IMR-90 (cell line): Measurements from ENCODE around the gene RHEX. TPM values are rescaled to one million over a fixed set of nuclear protein-coding genes. Genes with fewer than 3 reads are reported as not detected.

Experiments
- ATAC-seq: fragments of 200-7000 bp; cut with Tn5 transposase; 2 replicates; pipeline ENCODE4 v1.9.1; 2020; ENCODE audit warnings: low read depth, mild to moderate bottlenecking, moderate library complexity
- BruUV-seq: library from RNA; stranded (reverse); fragments of 400-500 nt; replicated peaks from 2 replicates; lab custom pipeline; 2021; lab: Mats Ljungman, UMichigan
- CTCF ChIA-PET: fragments of 300-600 bp; formaldehyde crosslinking; extraction: SDS; loops from one replicate; lab custom pipeline; 2021; ENCODE audit warnings: antibody characterized with exemption; lab: Yijun Ruan, JAX
- POLR2A ChIA-PET: fragments of 300-600 bp; sonication (Branson Sonifier 250); formaldehyde crosslinking; loops from one replicate; lab custom pipeline; 2022; ENCODE audit warnings: antibody characterized with exemption; ENCODE audit not compliant: unreplicated experiment; lab: Charles Lee
- DNase-seq: peaks from one replicate; pipeline ENCODE4 v3.0.0; 2013
- H2AFZ ChIP-seq: replicated peaks from 2 replicates; pipeline ENCODE3; 2013; ENCODE audit warnings: low read length, mild to moderate bottlenecking; ENCODE audit not compliant: poor library complexity
- H2AK5ac ChIP-seq: 2 replicates; pipeline ENCODE4 v1.6.1; 2013; ENCODE audit warnings: low read depth, low read length, inconsistent platforms
- H2AK9ac ChIP-seq: replicated peaks from 2 replicates; pipeline ENCODE3; 2013; ENCODE audit warnings: mild to moderate bottlenecking, low read depth, low read length, moderate library complexity; ENCODE audit not compliant: poor library complexity
- H2BK120ac ChIP-seq: 2 replicates; pipeline ENCODE4 v1.6.1; 2013; ENCODE audit warnings: low read depth, low read length, inconsistent platforms
- H2BK15ac ChIP-seq: 3 replicates; pipeline ENCODE4 v1.6.1; 2013; ENCODE audit warnings: low read depth, low read length, inconsistent platforms
- H2BK20ac ChIP-seq: 2 replicates; pipeline ENCODE4 v1.6.1; 2013; ENCODE audit warnings: low read depth, mild to moderate bottlenecking, inconsistent platforms, low read length, moderate library complexity
- H2BK5ac ChIP-seq: 2 replicates; pipeline ENCODE4 v1.6.1; 2013; ENCODE audit warnings: mild to moderate bottlenecking, low read depth, low read length, inconsistent platforms; ENCODE audit not compliant: poor library complexity, severe bottlenecking
- H3K14ac ChIP-seq: replicated peaks from 2 replicates; pipeline ENCODE4 v1.6.1; 2013; ENCODE audit warnings: low read depth, low read length, inconsistent platforms
- H3K18ac ChIP-seq: 2 replicates; pipeline ENCODE4 v1.6.1; 2013; ENCODE audit warnings: low read depth, low read length, control low read depth
- H3K23ac ChIP-seq: 2 replicates; pipeline ENCODE4 v1.6.1; 2013; ENCODE audit warnings: low read depth, low read length, inconsistent platforms
- H3K27ac ChIP-seq: 2 replicates; pipeline ENCODE4 v1.5.1; 2013; ENCODE audit warnings: mild to moderate bottlenecking, control low read depth, low read length; ENCODE audit not compliant: insufficient read depth
- H3K27me3 ChIP-seq: 2 replicates; pipeline ENCODE4 v1.6.1; 2013; ENCODE audit warnings: low read length; ENCODE audit not compliant: control insufficient read depth, insufficient read depth
- H3K36me3 ChIP-seq: 2 replicates; pipeline ENCODE4 v1.6.1; 2013; ENCODE audit warnings: low read length, mixed read lengths; ENCODE audit not compliant: control insufficient read depth, insufficient read depth
- H3K4ac ChIP-seq: 2 replicates; pipeline ENCODE4 v1.6.1; 2013; ENCODE audit warnings: low read depth, low read length, inconsistent platforms
- H3K4me1 ChIP-seq: 2 replicates; pipeline ENCODE4 v1.6.1; 2013; ENCODE audit warnings: low read length, mixed read lengths; ENCODE audit not compliant: control insufficient read depth, insufficient read depth
- H3K4me2 ChIP-seq: 2 replicates; pipeline ENCODE4 v1.6.1; 2013; ENCODE audit warnings: low read depth, mild to moderate bottlenecking, control low read depth, low read length, moderate library complexity
- H3K4me3 ChIP-seq: 2 replicates; pipeline ENCODE4 v1.5.1; 2013; ENCODE audit warnings: low read depth, mild to moderate bottlenecking, control low read depth, low read length, moderate library complexity; ENCODE audit not compliant: insufficient read depth
- H3K56ac ChIP-seq: 2 replicates; pipeline ENCODE4 v1.6.1; 2013; ENCODE audit warnings: low read length, inconsistent platforms; ENCODE audit not compliant: insufficient read depth; ENCODE audit errors: extremely low read depth
- H3K79me1 ChIP-seq, 2 experiments: 2 replicates each; pipeline ENCODE4 v1.6.1; 2013; ENCODE audit warnings: low read length in 2 of 2, inconsistent platforms in 1 of 2, low read depth in 1 of 2
- H3K9ac ChIP-seq: 2 replicates; pipeline ENCODE4 v1.6.1; 2013; ENCODE audit warnings: low read depth, low read length, control low read depth
- H3K9me1 ChIP-seq: 2 replicates; pipeline ENCODE4 v1.6.1; 2013; ENCODE audit warnings: low read length, inconsistent platforms; ENCODE audit not compliant: insufficient read depth
- H3K9me3 ChIP-seq: 2 replicates; pipeline ENCODE4 v1.6.1; 2013; ENCODE audit warnings: low read length; ENCODE audit not compliant: control insufficient read depth, insufficient read depth
- H4K20me1 ChIP-seq: 2 replicates; pipeline ENCODE4 v1.6.1; 2013; ENCODE audit warnings: low read length, inconsistent platforms; ENCODE audit not compliant: insufficient read depth
- H4K5ac ChIP-seq: 2 replicates; pipeline ENCODE4 v1.6.1; 2013; ENCODE audit warnings: mild to moderate bottlenecking, low read depth, low read length, control low read depth
- H4K8ac ChIP-seq, 2 experiments: 2 replicates each; pipeline ENCODE4 v1.6.1; 2013; ENCODE audit warnings: low read depth in 2 of 2, low read length in 2 of 2, control low read depth in 1 of 2, inconsistent platforms in 1 of 2
- H4K91ac ChIP-seq: 2 replicates; pipeline ENCODE4 v1.6.1; 2013; ENCODE audit warnings: low read depth, low read length, inconsistent platforms; ENCODE audit not compliant: insufficient read depth
- BHLHE40 ChIP-seq: fragments of 150-350 bp; IDR thresholded peaks from 2 replicates; pipeline ENCODE4 v1.6.1; 2016; ENCODE audit warnings: mild to moderate bottlenecking, low read depth, low read length
- CHD1 ChIP-seq: IDR thresholded peaks from 2 replicates; pipeline ENCODE4 v1.6.1; 2012; ENCODE audit warnings: low read depth, low read length, improper control_type of control experiment
- ELK1 ChIP-seq: fragments of 150-350 bp; IDR thresholded peaks from 2 replicates; pipeline ENCODE4 v1.6.1; 2016; ENCODE audit warnings: low read depth, mild to moderate bottlenecking, low read length, moderate library complexity, borderline replicate concordance
- FOS ChIP-seq: fragments of 150-350 bp; IDR thresholded peaks from 2 replicates; pipeline ENCODE4 v1.6.1; 2016; ENCODE audit warnings: low read depth, low read length
- MAFK ChIP-seq: IDR thresholded peaks from 2 replicates; pipeline ENCODE4 v1.6.1; 2012; ENCODE audit warnings: low read depth, low read length, improper control_type of control experiment
- MAZ ChIP-seq: IDR thresholded peaks from 2 replicates; pipeline ENCODE4 v1.6.1; 2012; ENCODE audit warnings: low read depth, mild to moderate bottlenecking, low read length, improper control_type of control experiment, moderate library complexity, borderline replicate concordance
- MXI1 ChIP-seq: IDR thresholded peaks from 2 replicates; pipeline ENCODE4 v1.6.1; 2012; ENCODE audit warnings: low read depth, mild to moderate bottlenecking, low read length, moderate library complexity, borderline replicate concordance
- NFE2L2 ChIP-seq: fragments of 150-350 bp; IDR thresholded peaks from 2 replicates; pipeline ENCODE4 v1.6.1; 2016; ENCODE audit warnings: low read depth, mild to moderate bottlenecking, low read length
- POLR2A ChIP-seq: IDR thresholded peaks from 2 replicates; pipeline ENCODE4 v1.6.1; 2012; ENCODE audit warnings: mild to moderate bottlenecking, low read depth, low read length
- RAD21 ChIP-seq: IDR thresholded peaks from 2 replicates; pipeline ENCODE4 v1.6.1; 2012; ENCODE audit warnings: low read length, improper control_type of control experiment
- RCOR1 ChIP-seq: IDR thresholded peaks from 2 replicates; pipeline ENCODE4 v1.6.1; 2012; ENCODE audit warnings: mild to moderate bottlenecking, low read length, improper control_type of control experiment; ENCODE audit not compliant: insufficient replicate concordance
- dilution Hi-C: fragments of 300-500 bp; cut with HindIII; formaldehyde crosslinking; loops from one replicate; pipeline ENCODE4 v1.14.3; 2018; ENCODE audit warnings: low sequenced_read_pairs; ENCODE audit not compliant: unreplicated experiment
- in situ Hi-C: fragments of 300-500 bp; cut with MboI; formaldehyde crosslinking; loops from 3 replicates; pipeline ENCODE4 v1.14.3; 2019; ENCODE audit warnings: low sequenced_read_pairs, inconsistent platforms, mixed read lengths
- intact Hi-C: fragments of 100-400 bp; cut with micrococcal nuclease; formaldehyde crosslinking; loops from 2 replicates; pipeline ENCODE4 v1.10.0; 2022
- polyA plus RNA-seq, 3 experiments: library from polyadenylated mRNA; depleted of rRNA; stranded (reverse); fragments of >200 nt; gene quantifications; 2 replicates each; pipeline ENCODE4 v1.2.3, GENCODE V29; 2012; ENCODE audit warnings: low replicate concordance in 1 of 3
- total RNA-seq: library from RNA; depleted of rRNA; stranded (reverse); fragments of >200 nt; gene quantifications from 2 replicates; pipeline ENCODE4 v1.2.3, GENCODE V29; 2012
- TF ChIP-seq, protein P1 (sequence below): conservative IDR thresholded peaks from 2 replicates; pipeline ENCODE4 v1.5.1; 2012; ENCODE audit warnings: mild to moderate bottlenecking, low read depth, low read length, improper control_type of control experiment

RHEX gene
- total and polyA plus RNA-seq, 2 of the 4 experiments (the other 2 are of a cell fraction): not detected

DNA sequence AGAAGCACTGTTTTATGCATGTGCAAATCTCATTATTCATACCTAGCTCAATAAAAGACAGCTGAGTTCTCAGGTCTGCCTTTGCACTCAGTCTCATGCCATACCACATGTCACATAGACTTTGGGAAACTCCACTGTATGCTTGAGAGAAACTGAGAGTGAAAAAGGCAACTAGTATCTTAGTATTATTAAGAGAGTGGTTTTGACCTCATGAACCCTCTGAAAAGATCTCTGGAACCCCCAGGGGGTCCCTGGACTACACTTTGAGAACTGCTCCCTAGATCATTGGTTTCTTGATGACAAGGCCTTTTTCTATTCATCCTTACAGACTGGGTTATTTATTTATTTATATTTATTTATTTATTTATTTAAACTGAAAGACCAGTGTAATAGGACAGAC, 3.7 kb upstream of the RHEX start:
- no peak overlapping the region for H2BK15ac ChIP-seq
- CTCF ChIA-PET: no interaction called here
- no peaks in the 10 kb centered on the region for H3K4me1 ChIP-seq
- H2BK120ac ChIP-seq: no peak overlapping the region
- ATAC-seq: no peak
- intact Hi-C loops (no loop called here), dilution Hi-C loops (no loop called here), in situ Hi-C loops (no loop called here)
- H3K9ac ChIP-seq: no peak overlapping the region
- H3K36me3 ChIP-seq: no peaks in the 10 kb centered on the region
- no peak overlapping the region for H2AFZ ChIP-seq
- H2BK20ac ChIP-seq: no peak overlapping the region
- no peak overlapping the region for H2AK9ac ChIP-seq
- no peak overlapping the region for H3K18ac ChIP-seq
- no peak overlapping the region for H3K4me3 ChIP-seq
- no peaks in the 10 kb centered on the region for H3K79me1 ChIP-seq
- no peak overlapping the region for H3K4me2 ChIP-seq
- no peak for DNase-seq
- H3K4ac ChIP-seq: no peak overlapping the region
- no peak overlapping the region for H3K14ac ChIP-seq
- no peak overlapping the region for H2BK5ac ChIP-seq
- no peak overlapping the region for H2AK5ac ChIP-seq
- BruUV-seq: no TSS peak
- no peak for TF ChIP-seq FOS
- TF ChIP-seq MAFK: no peak
- no peak for TF ChIP-seq NFE2L2
- TF ChIP-seq, protein P1, sequence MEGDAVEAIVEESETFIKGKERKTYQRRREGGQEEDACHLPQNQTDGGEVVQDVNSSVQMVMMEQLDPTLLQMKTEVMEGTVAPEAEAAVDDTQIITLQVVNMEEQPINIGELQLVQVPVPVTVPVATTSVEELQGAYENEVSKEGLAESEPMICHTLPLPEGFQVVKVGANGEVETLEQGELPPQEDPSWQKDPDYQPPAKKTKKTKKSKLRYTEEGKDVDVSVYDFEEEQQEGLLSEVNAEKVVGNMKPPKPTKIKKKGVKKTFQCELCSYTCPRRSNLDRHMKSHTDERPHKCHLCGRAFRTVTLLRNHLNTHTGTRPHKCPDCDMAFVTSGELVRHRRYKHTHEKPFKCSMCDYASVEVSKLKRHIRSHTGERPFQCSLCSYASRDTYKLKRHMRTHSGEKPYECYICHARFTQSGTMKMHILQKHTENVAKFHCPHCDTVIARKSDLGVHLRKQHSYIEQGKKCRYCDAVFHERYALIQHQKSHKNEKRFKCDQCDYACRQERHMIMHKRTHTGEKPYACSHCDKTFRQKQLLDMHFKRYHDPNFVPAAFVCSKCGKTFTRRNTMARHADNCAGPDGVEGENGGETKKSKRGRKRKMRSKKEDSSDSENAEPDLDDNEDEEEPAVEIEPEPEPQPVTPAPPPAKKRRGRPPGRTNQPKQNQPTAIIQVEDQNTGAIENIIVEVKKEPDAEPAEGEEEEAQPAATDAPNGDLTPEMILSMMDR: no peak
- TF ChIP-seq ELK1: no peak
- TF ChIP-seq RCOR1: no peak
- no peak for TF ChIP-seq MXI1
- TF ChIP-seq CHD1: no peak
- TF ChIP-seq BHLHE40: no peak
- TF ChIP-seq POLR2A: no peak
- no peak for TF ChIP-seq RAD21
- no peak for TF ChIP-seq MAZ
- no peak overlapping the region for H3K27ac ChIP-seq
- peaks cover 36% of the 10 kb centered on the region for H3K27me3 ChIP-seq
- 0 out of 2 replicates have a peak, but pooled peaks cover 3% of the 10 kb centered on the region for H3K9me1 ChIP-seq
- no peak overlapping the region for H3K56ac ChIP-seq
- H3K9me3 ChIP-seq: no peaks in the 10 kb centered on the region
- no peak overlapping the region for H4K91ac ChIP-seq
- H3K23ac ChIP-seq: no peak overlapping the region
- no peak overlapping the region for H4K5ac ChIP-seq
- H4K20me1 ChIP-seq: no peaks in the 10 kb centered on the region
- POLR2A ChIA-PET: no interaction called here
- H4K8ac ChIP-seq: no peak overlapping the region
